AG10803 (cell line): ENCODE measurements around the gene SLC38A6.

ENCODE experiments used
- DNase-seq: peaks from one replicate; pipeline ENCODE4 v3.0.0; 2010; ENCODE audit warnings: low read depth
- H3K4me3 ChIP-seq: 2 replicates; pipeline ENCODE4 v1.5.1; 2011; ENCODE audit warnings: mild to moderate bottlenecking, low read length, control low read depth
- TF ChIP-seq, protein P1 (sequence below): conservative IDR thresholded peaks from 2 replicates; pipeline ENCODE4 v1.5.1; 2011; ENCODE audit warnings: mild to moderate bottlenecking, low read length, control low read depth, inconsistent platforms

SLC38A6 gene

DNA sequence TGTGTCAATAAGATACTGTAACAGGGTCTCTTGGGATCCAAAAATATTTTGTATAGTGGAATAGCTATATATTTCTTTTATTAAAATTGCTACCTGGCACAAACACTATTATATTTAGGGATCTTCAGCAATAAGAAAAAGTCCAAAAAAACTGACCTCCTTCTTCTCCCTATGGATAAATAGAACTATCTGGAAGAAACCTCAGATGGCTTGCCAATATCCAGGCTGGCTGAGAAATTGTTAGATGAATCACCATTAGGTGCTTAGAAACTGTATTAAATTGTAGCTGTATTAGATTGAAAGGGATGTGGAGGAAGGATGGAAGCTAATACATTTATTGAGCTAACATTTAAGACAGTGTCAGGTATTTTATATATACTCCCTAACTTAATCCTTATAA, 66.0 kb downstream of the SLC38A6 start:
- TF ChIP-seq, protein P1, sequence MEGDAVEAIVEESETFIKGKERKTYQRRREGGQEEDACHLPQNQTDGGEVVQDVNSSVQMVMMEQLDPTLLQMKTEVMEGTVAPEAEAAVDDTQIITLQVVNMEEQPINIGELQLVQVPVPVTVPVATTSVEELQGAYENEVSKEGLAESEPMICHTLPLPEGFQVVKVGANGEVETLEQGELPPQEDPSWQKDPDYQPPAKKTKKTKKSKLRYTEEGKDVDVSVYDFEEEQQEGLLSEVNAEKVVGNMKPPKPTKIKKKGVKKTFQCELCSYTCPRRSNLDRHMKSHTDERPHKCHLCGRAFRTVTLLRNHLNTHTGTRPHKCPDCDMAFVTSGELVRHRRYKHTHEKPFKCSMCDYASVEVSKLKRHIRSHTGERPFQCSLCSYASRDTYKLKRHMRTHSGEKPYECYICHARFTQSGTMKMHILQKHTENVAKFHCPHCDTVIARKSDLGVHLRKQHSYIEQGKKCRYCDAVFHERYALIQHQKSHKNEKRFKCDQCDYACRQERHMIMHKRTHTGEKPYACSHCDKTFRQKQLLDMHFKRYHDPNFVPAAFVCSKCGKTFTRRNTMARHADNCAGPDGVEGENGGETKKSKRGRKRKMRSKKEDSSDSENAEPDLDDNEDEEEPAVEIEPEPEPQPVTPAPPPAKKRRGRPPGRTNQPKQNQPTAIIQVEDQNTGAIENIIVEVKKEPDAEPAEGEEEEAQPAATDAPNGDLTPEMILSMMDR, result no peak
- DNase-seq, result no peak
- H3K4me3 ChIP-seq, result no peak overlapping the region

DNA sequence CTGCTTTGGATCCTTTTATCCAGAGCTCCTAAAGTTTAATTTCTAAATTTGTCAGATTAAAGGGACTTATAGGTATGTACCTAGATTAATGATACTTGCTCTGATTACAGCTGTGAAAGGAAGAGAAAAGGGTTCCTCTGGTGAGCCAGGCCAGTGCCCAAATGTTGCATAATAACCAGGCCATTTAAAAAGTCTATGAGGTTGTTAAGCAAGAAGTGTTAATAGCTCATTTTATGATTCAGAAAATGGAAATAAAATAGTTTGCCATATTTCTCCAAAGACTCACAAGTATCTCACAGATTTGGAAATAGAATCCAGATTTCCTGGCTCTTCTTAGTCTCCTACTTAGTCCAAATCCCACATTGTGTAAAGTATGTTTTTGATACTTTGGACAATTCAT, 67.6 kb downstream of the SLC38A6 start:
- peak; percentile 81 for DNase-seq
- H3K4me3 ChIP-seq, result no peak overlapping the region
- TF ChIP-seq, protein P1, result no peak

GRCh38 chr14:61050417-61050816, 69.4 kb downstream of the SLC38A6 start:
- no peak overlapping the region for H3K4me3 ChIP-seq
- DNase-seq, result no peak
- TF ChIP-seq, protein P1, result no peak

GRCh38 chr14:61051051-61051450, 70.0 kb downstream of the SLC38A6 start:
- DNase-seq, result peak; percentile 51
- TF ChIP-seq, protein P1, result no peak
- H3K4me3 ChIP-seq, result no peak overlapping the region

DNA sequence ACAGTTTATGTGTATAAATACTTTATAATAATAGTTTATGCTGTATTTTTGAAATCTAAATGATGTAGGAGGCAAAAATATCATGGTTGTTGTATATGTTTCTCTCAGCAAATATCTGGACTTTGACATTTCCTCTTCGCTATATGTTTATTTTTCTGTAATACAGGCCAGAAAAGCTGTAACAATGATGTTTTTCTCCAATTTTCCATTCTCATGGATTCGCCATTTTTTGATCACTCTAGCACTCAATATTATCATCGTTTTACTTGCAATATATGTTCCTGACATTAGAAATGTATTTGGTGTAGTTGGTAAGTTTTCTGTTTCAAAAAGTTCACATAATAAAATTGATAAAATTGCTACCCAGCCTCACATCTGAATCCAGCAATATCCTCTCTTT, 70.6 kb downstream of the SLC38A6 start:
- no peak for DNase-seq
- TF ChIP-seq, protein P1, result no peak
- H3K4me3 ChIP-seq, result no peak overlapping the region

GRCh38 chr14:61063461-61063860, 82.4 kb downstream of the SLC38A6 start:
- no peak for DNase-seq
- no peak overlapping the region for H3K4me3 ChIP-seq
- TF ChIP-seq, protein P1, result no peak

GRCh38 chr14:61064210-61064609, 83.2 kb downstream of the SLC38A6 start:
- TF ChIP-seq, protein P1, result no peak
- no peak overlapping the region for H3K4me3 ChIP-seq
- DNase-seq, result no peak
